ENCODE results near the gene NPAT.

NPAT gene

DNA sequence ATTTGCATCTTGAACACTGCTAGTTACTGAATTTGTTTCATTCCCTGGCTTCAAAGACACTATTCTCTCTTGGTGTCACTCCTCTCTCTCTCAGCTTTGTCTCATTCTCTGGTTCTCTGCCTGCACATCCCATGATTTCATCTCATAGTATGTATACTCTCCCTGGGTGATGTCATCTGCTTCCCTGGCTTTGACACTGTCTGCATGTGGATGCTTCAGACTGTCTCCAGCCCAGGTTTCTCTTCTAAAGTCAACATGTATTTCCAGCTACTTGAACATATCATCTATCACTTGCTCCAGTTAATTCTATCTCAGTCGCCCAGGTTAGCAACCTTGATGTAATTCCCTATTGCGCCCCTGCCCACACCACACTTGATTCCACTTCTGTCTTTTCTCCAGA, 110.4 kb downstream of the NPAT start:
- intact Hi-C loops (cut with DNase I), result loop anchor here (10.0 kb wide), 1 partner anchor 353 kb away; the partner anchor contains the start of gene C11orf65

DNA sequence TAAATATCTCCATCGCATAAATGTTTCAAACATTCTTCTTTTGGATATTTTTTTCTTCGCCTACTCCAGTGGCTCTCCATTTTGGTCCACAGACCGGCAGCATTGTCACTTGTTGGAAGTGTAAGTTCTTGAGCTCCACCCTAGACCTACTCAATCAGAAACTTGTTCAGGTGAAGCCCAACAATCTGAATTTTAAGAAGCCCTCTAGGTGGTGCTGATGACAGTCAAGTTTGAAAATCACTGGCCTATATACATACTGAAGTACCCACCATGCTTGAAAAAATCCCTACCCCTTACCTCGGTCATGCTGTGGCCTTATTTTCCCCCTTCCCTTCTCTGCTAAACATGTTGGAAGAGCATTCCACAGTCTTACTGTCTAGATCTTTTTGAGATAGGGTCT, 111.3 kb downstream of the NPAT start:
- intact Hi-C loops (cut with DNase I), result loop anchor here (10.0 kb wide), 1 partner anchor 354 kb away; the partner anchor contains the start of gene C11orf65
- no peak for DNase-seq

More for the DNA sequence above, 110.4 kb downstream of the NPAT start:
- DNase-seq, result no peak

Data from posterior cingulate gyrus (tissue), 11 donors.